Measurements from ENCODE around the gene SSR3.

The SSR3 gene

DNA sequence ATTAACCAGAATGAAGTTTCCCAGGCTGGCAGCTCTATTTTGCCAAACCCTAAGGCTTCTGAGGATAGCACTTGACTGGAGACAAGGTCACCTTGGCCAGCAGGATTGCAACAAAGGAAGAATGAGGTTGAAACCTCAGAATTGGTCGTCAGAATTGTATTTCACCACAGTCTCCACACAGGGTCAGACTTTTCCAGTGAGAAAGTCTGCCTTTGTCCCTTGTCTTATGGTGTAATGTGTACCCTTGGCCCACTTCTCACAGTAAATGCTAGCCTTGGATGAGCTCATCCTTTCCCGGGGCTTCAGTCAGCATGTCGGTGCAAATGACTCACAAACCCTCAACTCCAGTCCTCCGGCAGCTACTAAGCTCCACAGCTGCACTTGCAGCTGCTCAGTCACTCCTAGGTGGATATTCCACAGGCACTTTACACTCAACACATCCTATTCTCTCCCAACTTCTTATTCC is 19.7 kb downstream of the SSR3 start:
- DNase-seq, result no peak

DNA sequence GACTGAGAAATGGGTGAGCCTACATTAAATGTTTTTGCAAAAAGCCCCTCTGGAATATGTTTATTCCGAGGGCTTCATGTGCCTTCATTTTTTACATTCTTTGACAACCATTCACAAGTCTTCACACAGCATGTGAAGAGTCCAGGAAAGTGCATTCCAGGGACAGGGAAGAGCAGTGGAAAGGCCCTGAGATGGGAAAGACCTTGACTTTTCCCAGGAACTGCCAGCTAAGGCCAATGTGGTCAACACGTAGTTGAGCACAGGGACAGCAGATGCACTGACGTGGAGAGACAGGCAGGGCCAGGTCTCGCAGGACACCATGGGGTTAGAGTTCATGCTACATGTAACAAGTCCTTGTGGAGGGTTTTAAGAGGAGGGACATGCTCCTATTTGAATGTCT is 21.7 kb downstream of the SSR3 start:
- DNase-seq, result no peak

DNA sequence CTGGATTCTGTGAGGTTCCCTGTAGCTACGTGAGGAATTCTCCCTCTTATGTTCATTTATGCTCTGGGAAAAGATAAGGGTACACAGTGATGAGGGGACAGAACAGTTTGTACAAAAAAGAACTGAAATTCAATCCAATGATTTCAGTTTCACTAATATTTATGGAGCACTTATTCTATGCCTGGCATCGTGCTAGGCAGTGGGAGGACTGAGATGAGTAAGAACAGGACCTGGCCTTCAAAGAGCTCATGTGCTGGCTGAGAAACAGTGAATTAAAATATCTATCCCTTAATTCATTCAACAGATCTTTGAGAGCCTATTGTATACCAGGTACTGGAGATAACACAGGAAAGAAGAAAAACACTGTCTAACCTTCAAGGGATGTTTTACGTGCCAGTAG is 22.2 kb downstream of the SSR3 start:
- no peak for DNase-seq

DNA sequence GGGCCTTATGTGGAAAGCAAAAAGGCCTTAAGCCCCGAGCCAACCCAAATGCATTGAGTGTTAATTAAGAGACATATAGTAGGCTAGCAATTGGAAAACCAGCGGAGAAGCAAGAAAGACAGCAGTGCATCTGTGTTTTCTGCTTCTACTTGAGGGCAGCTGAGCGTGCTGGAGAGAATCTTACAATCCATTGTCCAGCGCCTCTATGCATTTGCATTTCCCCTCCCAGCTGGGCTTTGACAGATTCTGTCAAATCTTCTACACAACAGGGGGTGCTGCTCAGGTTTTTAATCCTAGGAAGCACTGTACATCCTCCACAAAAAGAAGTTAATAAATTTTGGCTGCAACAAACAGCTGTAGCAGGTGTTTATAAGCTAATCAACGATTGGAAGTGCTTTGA is 23.9 kb downstream of the SSR3 start:
- no peak for DNase-seq

DNA sequence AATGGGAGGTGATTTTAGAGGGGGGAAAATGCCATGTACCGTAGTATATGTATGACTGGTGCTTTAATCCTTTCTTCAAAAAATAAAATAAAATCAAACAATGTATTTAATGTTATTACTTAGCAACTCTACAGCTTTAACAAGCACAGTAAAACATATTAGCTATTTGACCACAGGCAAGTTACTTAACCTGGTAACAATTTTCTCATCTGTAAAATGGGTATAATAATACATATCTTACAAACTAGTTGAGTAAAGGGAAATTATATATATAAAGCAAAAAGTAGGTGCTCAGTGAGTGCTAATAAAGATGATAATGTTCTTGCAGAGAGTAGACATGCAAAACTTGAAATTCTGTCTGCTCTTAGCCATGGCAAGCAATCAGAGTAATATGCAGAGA is 27.9 kb downstream of the SSR3 start:
- DNase-seq, result no peak

DNA sequence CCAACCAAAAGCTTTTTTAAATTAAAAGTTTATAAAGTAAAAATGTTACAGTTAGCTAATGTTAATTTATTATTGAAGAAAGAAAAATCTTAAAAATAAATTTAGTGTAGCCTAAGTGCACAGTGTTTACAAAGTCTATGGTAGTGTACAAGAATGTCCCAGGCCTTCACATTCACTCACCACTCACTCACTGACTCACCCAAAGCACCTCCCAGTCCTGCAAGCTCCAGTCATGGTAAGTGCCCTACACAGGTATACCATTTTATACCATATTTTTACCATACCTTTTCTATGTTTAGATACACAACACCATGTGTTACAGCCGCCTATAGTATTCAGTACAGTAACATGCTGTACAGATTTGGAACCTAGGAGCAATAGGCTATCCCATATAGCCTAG is 29.1 kb downstream of the SSR3 start:
- no peak for DNase-seq

DNA sequence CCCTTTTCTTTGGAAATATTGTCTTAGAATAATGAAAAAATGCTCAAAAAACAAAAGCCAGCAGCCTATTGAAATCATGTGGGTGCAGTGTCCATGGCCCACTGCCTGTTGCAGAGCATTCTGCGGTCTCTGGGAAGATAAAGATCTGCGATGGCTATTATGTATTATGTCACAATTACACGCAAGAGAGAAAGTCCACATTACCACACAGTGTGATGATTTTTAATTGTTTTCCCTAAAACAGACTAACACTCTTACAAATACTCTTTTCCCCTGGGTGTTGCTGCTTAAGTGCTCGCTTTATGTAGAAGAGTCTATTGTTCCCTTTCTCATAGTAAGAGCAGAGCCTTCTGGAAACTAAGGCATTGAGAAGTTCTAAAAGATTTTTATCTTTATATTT is 32.2 kb downstream of the SSR3 start:
- DNase-seq, result no peak

DNA sequence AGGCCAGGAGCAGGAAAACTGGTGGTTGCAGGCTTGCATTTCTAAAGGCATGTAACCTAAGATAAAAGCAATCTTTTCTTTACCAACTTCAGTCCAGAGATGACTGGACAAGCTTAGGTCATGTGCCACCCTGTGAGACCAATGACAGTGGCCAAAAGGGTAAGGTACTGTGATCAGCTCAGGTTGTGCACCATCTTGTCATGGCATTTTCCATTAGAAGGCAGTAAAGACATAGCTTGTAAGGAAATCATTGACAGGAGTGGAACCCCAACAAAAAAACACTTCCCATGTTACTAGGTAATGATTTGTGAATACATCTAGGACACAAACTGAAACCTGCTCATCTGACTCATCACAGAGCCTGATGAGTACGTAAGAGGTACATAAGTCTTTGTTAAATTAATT is 35.2 kb downstream of the SSR3 start:
- no peak for DNase-seq

DNA sequence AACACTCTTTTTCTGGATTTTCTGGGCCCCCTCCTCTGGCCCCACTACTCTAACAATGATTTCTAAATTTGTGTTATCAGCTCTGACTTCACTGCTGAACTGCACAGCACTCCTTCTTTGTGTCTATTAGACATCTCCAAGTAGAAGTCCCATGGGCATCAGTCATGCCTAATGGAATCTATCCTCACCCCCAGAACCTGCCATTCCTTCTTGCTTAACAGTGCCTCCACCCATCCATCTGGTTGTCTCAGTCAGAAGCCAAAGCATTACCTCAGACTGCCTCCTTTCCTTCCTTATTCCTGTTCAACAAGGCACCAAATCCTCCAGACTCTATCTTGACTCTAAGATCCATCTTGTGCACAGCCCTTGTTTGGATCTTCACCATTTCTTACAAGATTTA is 36.2 kb downstream of the SSR3 start:
- no peak for DNase-seq

DNA sequence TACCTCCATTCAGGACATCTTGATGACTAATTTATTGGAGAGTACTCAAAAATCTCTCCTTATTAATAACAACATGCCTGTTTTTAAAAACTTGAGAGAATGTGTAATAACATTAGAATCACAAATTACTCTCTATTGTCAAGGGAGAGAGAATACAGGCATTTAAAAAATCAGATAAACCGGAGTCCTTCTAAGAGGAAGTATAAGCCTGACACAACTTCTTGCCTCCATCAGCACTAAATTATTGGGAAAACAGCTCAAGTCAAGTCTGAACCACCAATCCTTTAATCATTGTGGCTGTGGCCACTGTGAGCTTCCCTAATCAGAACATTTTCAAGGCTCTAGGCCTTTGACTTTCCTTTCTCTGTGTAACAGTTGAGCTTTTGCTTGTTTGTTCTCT is 38.0 kb downstream of the SSR3 start:
- DNase-seq, result no peak

DNA sequence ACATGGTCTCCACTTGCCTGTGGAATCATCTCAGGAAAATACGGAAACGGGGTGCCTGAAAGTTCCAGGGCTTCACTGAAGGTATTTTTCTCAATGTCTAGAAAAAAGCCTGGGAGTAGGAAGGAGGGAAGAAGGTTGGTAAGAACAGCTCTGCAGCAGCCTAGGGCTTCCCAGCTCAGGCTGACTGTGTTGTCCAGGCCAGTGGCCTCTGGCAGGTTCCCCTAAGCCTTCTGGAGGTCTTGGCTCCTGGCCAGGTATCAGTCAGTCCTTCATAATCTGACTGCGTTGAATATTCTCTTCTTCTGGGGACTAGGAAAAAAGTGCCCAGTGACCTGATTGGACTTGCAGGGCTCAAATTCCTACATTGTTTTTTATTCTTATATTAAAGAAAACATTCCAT is 38.6 kb downstream of the SSR3 start:
- DNase-seq, result no peak

DNA sequence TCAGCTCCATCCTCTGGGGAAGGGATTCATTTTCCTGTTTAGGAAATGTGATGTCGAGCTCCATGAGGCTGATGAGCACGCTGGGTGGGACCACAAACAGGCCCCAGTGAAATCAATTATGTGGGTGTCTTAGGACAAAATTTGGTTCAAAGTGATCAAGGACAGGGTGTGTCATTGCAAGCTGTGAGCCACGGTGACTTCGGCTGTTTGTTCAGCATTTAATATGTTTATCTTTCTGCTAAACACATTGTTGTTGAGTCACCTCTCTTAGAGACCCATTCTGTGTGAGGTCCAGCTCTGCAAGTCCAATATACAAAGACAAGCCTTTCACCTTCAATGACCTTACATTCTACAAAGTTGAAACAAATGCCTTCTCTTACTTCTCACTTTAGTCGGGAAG is 41.3 kb downstream of the SSR3 start:
- no peak for DNase-seq

DNA sequence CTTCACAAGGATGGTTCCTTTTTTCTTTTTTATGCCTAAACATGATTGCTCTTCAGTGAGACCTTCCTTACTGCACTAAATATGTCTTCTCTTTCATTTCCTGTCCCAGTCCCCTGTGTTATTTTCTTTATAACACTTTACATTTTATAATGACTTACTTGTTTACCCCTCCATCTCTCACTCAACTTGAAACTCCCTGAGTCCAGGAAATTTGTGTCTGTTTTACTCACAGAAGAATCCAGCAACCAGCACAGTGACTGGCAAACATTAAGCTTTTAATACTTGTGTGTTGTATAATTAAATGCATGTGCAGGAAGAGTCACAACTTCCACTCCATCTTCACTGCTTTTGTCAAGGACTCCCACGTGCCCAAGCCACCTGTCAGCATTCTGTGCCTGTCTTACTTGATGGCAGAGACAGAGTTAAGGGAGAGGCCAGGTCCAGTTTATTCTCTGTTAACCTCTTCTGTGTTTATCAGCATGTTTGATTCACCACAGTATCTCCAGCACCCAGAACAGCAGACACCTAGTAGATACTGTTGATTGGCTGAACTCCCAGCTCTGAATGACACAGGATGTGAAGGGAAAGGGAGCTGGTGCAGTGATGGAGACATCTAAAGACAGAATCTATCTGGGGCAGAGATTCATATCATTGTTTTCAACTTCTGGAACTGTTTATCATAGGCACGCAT is 42.8 kb downstream of the SSR3 start:
- DNase-seq, result no peak

DNA sequence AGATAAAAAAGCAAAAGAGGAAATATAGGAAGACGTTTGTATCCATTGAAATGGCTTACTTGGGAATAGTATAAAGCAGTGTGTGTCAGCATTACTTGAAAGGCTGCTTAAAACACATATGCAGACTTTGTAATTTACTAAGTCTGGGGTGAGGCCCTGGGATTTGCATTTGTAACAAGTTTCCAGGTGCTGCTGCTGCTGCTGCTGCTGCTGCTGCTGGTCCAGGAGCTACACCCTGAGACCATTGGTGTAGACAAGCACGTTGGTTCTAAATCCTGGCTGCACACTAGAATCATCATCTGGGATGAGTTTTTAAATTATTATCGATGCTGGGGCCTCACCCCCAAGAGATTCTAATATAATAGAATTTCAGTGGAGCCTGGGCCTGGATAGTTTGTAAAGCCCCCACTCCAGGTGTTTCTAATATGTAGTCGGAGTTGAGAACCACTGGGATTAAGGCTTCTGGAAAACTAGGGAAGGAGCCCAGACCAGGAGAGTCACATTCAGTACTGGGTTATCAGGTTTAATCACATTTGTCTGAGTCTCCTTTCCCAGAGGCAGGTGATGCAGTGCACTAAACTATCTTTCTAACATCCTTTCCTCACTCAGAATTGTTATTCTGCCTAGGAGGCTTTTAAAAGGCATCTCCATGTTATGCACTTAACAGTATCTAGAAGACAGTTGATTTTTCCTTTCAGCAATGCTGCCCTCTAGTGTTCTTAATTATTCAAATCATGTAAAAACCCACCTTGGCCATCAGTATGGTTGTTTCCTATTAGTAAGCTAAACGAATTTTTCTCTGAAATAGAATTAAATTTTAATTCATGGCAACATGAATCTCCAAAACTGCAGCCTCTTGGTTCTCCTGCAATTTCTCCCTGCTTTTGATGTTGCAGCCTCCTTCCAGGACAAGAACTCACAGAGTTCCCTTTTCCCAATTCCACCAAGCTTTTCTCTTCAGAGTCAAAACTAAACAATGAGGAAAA is 45.4 kb downstream of the SSR3 start:
- peak; percentile 33 for DNase-seq

DNA sequence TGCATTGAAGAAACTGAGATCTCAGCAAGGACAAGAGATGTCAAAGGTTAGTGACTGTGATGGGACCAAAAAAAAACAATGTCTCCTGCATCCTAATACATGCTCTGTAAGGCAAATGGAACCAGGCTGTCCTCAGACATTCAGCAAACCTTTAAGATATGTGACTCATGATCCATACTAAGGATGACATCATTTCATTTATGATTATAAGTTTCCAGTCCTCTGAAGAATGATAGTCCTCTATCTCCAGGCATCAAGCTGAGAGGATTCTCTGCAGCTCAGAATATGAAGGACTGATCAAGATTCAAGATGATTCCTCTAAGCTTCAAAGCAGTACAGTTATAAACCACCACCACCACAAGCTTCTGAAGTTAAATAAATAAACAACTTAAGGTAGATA is 47.6 kb downstream of the SSR3 start:
- DNase-seq, result no peak

DNA sequence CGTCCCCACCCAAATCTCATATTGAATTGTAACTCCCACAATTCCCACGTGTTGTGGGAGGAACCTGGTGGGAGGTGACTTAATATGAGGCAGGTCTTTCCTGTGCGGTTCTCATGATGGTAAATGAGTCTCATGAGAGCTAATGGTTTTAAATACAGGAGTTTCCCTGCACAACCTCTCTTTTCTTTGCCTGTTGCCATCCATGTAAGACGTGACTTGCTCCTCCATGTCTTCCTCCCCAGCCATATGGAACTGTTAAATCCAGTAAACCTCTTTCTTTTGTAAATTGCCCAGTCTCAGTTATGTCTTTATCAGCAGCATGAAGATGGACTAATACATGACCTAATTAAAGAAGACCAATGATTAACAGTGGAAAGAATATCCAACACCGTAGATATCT is 56.6 kb downstream of the SSR3 start:
- no peak for DNase-seq

DNA sequence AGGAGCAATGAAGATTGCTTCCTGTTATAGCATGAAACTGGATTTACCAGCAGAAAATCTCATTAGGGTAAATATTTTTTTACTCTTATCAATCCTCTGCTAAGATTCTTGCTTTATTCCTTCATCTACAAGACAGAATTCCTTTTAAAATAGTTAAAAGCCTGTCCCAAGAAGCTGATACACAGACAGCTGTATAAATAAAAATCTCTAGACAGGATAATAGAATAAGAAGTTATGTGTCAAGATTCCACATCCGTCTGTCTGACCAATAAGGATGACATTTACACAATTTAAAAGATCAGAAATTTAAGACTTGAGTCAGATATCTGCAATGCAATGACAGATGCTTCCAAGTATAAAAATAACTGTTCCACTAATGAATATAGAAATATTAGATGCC is 57.6 kb downstream of the SSR3 start:
- no peak for DNase-seq

DNA sequence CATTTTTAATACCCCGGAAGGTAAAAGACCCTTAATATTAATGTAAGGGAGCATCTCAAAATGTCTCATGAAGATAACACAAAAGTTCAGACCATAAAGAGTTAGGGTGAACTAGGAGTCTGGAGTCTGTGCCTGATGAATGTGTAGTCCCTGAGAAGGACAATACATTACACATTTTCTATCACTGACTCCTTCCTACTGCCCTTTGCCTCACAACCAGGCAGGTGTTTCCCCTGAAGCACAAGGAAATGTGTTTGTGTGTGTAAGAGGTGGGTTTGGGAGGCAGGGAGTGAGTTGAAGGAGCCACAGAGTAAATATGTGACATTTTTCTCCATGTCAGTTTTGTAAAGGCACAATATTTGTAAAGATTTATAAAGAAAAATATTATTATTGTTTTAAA is 59.1 kb downstream of the SSR3 start:
- DNase-seq, result no peak

DNA sequence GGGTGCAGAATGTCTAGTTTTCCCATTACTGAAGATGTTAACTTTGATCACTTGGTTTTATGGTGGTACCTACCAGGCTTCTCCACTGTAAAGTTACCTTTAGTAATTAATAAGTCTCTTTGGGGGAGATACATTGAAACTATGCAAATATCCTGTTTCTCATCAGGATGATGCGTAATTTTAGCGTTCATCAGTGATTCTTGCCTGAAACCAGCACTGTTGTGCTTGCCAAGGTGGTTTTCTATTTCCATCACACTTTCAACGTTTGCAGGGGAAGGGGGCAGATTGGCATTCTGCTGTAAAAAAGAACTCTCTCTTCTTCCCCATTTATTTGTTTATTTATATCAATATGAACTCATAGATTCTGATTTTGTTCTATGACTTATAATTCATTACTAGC is 61.0 kb downstream of the SSR3 start:
- no peak for DNase-seq

DNA sequence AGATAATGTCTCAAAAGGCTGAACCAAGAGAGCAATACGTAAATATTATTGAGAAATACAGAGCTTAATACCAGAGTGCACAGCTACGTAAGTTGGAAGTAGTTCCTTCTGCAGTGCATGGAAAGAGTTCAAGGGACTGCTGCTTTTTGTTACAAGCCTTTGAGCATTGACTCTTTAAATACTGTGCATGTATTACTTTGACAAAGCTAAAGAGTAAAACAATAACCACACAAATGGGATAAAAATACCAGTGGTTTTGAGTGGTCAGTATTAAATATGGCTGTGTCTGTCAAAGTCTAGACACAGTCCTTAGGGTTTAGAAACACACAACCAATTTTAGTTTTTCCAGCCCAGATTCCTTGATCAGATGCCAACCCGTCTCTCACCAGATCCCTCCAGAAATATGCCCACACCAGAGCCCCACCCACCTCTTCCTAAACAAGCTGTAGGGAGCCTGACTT is 62.1 kb downstream of the SSR3 start:
- no peak for DNase-seq

DNA sequence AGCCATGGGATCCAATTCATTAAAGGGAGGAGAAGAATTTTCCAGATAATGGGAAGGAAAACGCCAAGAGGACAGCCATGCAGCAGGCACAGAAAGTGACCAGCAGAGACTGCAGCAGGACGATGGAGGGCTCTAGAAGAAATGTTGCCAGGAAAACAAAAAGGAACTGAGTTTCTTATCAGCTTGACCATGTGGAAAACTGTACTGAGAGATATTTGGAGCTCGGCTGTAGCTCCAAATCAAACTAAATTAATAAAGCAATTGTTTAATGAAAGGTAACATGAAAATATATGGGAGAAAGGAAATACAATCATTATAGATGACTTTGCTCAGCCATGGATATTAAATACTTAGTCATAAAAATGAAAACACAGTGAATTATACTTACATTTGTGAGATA is 63.7 kb downstream of the SSR3 start:
- no peak for DNase-seq

Data from NCI-H2081 treated with DMSO at 0.1 percent for 48 hours (cell line).